OCI-LY3 (cell line): ENCODE data around the gene ATXN7L3.

Source experiments
- CTCF ChIP-seq: fragments of 200-600, 300-600 bp; sonication (generic); IDR thresholded peaks from 2 replicates; pipeline ENCODE4 v1.5.1; 2014; ENCODE audit warnings: antibody characterized with exemption, low read length, low read depth
- EZH2phosphoT487 ChIP-seq: fragments of 200-600 bp; shearing (Covaris generic); IDR thresholded peaks from 2 replicates; pipeline ENCODE4 v1.6.1; 2018; ENCODE audit warnings: antibody characterized with exemption, mixed run types, low read depth

DNA sequence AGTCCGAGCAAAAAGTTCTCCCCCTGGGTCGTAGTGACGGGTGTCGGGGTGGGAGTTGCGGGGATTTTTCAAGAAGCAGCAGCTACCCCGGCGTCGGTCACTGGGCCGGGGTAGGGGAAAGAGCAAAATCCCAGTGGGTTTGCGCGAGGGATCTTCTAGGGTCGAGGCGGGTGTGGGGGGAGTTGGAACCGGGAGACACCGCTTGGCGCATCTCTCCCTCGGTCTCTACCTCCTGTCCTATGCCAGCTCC is 22.1 kb upstream of the ATXN7L3 start:
- no peak for TF ChIP-seq CTCF
- TF ChIP-seq EZH2phosphoT487: no peak
